GM18858 (cell line): ENCODE measurements around the gene STAT5B.
"Not testable (repeated sequence)": the region's sequence is repeated elsewhere in the genome, so short reads cannot be mapped to it uniquely, and the experiment has no call there.

Experiments used
- ATAC-seq: cut with Tn5 transposase; IDR thresholded peaks from one replicate; pipeline ENCODE4 v1.9.1; 2021; ENCODE audit not compliant: unreplicated experiment

STAT5B gene

DNA sequence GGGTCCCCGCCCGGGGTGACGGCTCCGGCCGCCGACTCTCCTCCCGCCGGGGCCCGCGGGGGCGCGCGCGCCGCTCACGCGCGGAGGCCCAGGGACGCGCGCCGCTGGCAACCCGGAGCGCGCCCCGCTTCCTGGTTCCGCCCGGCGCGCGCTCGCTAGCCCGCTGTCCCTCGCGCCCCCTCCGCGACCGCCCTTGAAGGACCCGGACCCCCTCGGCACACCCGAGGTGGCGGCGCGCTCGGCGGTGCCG, at the start of gene STAT5B:
STAT5B (minus strand) TSS at position 33 of the 250 bp plus-strand sequence. CDS start 44,264 bp downstream, outside the sequence.
- peak; percentile 53 for ATAC-seq

DNA sequence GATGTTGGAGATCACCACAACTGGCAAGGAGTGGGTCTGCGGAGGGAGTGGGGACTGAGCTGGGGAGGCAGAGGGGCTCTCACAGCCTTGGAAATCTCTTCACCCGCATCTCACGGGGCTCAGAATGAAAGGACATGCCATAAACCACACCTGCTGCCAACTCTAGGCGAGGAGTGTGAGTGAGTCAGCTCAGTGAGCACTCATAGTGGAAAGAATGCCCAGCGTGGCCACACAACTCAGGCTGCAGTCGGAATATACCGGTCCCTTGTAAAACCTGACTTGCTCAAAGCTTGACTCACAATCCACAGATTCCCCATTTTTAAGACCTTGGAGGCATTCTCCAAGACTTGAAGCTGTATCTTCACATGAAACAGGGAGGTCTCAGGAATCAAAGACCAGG, 48.8 kb upstream of the STAT5B start:
- no peak for ATAC-seq

DNA sequence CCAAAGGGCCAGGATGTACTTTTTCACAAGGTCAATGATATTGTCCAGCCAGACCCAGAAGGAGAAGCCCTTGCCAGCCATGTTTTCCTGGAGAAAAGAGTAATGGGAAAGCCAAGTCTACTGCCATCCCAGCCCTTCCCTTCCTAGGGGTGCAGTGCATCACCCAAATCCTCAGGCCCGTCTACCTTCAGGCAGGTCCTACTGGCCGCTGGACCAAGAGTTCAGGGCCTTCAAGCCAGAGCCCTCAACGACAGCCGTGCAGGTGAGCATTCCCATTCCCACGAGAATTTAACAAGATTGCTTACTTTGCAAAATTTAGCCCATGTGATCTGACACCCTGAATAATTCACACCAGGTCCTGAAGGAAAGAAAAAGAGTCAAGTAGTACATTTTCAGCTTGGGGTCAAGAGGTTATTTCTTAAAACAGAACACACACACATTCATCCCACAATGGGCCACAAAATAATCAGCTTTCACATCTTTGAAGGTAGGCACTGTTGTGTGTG, 47.1 kb upstream of the STAT5B start:
- ATAC-seq: no peak

DNA sequence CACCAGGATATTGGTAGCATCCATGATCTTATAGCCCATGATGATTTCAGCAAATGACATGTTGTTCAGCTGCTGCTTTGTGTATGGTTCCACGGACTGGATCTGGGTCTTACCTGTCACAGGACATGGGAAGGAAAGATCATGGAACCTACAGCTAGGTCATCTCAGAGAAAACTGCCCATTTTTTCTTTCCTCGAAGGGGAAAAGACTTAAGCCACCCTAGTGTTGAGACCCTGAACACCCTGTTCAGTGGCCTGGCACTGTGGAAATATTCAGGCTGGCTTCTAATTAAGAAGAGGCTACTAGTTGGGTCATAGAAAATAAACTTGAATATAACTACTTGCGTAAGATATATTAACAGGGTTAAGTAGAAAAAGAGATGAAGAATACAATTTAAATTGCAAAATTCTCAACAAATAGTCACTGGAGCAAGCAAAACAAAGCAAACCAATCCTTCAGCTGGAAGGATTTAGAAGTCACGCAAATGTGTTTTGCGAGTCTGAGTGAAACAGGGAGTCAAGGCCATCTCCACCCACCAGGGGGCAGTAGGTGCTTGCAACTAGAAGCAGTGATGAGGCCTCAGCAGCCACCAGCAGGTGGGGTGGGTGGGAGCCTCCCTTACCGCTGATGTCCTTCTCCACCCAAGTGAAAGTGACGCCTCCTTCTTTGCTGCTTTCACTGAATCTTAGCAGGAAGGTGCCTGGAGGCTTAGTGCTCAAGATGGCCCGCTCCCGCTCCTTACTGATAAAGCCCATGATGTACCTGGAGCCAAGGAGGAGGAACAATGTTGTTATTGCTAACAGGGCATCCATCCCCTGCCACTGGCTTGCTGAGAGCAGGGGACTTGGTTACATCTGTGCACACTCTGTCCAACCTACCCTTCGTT, 46.4 kb upstream of the STAT5B start:
- ATAC-seq: no peak

DNA sequence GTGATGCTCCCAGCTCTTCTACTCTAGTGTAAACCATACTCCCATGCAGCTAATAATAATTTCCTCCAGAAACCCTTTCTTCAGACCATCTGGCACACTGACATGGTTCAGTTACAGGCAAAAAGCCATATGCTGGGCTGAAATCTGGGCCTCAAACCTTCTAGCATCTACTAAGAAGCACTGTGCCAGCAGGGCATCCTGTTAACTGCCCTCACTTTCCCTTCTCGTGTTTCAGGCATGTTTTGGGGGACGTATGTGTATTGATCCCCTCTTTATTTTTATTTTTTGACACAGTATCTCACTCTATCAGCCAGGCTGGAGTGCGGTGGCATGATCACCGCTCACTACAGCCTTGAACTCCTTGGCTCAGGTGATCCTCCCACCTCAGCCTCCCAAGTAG, 45.4 kb upstream of the STAT5B start:
- ATAC-seq: no peak

DNA sequence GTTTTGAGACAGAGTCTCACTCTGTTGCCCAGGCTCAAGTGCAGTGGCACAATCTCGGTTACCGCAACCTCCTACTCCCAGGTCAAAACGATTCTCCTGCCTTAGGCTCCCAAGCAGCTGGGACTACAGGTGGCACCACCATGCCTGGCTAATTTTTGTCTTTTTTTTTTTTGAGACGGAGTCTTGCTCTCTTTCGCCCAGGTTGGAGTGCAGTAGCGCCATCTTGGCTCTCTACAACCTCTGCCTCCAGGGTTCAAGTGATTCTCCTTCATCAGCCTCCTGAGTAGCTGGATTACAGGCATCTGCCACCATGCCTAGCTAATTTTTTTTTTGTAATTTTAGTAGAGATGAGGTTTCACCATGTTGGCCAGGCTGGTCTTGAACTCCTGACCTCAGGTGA, 41.8 kb upstream of the STAT5B start:
- ATAC-seq: not testable (repeated sequence)

DNA sequence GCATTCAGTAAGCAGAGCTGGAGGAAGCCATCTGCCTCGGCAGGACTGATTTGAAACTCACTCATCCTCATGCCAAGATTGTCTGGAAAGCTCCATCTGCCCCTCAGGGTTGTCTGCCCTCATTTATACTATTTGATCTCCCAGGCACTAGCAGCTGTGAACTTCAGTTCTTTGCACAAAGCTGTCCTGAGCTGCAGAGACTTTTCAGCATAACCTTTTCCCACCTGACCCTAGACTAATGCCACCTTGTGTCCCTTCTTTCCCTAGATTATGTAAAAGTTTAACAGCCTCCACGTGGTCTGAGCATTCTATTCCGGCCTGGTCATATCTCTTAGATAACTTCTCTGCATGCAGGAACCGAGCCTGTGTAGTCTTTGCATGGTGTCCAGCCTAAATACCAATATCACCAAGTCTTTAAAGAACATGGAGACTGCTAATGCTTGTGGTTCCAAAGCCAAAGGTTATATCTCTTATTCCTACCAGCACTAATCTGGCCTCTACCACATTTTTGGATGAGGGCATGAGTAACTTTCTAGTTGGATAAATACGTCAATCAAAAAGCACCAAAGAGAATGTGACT, 41.2 kb upstream of the STAT5B start:
- ATAC-seq: no peak

GRCh38 chr17:42316755-42317154, 40.6 kb upstream of the STAT5B start:
- no peak for ATAC-seq

- no peak for ATAC-seq
Measured at GRCh38 chr17:42315402-42316156, 39.4 kb upstream of the STAT5B start.

- ATAC-seq: no peak
Measured at GRCh38 chr17:42313773-42314566, 37.8 kb upstream of the STAT5B start.

GRCh38 chr17:42313389-42313772, 37.2 kb upstream of the STAT5B start:
- ATAC-seq: no peak

DNA sequence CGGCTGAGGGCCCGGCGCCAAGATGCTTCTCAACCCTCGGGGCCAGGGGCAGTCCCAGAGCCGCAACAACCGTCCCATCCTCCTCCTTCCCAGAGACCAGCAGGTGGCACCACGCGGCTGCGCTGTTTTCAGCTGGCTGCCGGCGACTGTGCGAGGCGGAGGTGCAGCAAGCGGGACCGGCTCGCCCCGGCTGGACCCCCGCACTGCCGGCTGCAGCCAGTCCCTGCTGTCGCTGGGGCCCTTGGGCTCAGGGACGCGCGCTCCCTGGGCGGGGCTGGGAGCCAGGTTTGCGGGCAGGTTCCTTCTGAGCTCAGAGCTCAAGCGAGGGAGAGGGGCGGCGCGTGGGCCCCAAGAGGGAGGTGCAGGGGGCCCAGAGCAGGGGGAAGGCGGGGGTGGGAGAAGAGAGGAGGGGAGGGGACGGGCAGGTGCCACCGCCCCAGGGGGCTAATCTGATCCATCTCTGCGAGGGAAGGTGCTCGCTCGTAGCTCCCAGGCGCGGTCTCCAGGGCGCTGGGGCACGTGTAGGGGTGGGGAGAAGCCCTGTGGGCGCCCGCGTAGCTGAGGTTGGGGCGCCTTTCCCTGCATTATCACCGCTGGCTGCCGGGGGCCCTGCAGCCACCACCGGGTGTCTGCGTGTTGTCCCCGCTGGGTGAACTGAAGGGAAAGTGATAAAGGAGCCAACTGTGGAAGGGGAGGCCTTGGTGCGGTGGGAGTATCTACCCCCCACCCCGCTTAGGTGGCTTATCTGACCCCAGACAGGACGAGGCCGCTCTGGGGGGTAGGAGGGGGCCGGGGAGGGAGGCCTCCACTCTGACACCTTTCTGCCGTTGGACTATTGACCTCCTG, 36.3 kb upstream of the STAT5B start:
- no peak for ATAC-seq

GRCh38 chr17:42312035-42312284, 35.8 kb upstream of the STAT5B start:
- ATAC-seq: no peak

DNA sequence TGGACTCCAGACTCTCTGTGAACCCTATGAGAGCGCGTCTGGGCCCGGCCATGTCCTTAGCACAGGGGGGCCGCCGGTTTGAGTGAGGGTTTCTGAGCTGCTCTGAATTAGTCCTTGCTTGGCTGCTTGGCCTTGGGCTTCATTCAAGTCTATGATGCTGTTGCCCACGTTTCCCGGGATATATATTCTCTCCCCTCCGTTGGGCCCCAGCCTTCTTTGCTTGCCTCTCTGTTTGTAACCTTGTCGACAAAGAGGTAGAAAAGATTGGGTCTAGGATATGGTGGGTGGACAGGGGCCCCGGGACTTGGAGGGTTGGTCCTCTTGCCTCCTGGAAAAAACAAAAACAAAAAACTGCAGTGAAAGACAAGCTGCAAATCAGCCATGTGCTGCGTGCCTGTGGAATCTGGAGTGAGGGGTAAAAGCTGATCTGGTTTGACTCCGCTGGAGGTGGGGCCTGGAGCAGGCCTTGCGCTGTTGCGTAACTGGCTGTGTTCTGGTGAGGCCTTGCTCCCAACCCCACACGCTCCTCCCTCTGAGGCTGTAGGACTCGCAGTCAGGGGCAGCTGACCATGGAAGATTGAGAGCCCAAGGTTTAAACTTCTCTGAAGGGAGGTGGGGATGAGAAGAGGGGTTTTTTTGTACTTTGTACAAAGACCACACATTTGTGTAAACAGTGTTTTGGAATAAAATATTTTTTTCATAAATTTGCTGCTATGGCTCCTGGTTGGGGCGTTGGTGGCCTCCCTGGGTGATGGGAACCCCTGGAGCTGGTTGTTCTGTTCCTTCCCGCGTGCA, 35.2 kb upstream of the STAT5B start:
- ATAC-seq: no peak

DNA sequence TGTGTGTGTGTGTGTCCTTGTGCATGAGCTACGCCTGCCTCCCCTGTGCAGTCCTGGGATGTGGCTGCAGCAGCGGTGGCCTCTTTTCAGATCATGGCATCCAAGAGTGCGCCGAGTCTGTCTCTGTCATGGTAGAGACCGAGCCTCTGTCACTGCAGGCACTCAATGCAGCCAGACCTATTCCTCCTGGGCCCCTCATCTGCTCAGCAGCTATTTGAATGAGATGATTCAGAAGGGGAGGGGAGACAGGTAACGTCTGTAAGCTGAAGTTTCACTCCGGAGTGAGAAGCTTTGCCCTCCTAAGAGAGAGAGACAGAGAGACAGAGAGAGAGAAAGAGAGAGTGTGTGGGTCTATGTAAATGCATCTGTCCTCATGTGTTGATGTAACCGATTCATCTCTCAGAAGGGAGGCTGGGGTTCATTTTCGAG, 34.6 kb upstream of the STAT5B start:
- ATAC-seq: no peak

DNA sequence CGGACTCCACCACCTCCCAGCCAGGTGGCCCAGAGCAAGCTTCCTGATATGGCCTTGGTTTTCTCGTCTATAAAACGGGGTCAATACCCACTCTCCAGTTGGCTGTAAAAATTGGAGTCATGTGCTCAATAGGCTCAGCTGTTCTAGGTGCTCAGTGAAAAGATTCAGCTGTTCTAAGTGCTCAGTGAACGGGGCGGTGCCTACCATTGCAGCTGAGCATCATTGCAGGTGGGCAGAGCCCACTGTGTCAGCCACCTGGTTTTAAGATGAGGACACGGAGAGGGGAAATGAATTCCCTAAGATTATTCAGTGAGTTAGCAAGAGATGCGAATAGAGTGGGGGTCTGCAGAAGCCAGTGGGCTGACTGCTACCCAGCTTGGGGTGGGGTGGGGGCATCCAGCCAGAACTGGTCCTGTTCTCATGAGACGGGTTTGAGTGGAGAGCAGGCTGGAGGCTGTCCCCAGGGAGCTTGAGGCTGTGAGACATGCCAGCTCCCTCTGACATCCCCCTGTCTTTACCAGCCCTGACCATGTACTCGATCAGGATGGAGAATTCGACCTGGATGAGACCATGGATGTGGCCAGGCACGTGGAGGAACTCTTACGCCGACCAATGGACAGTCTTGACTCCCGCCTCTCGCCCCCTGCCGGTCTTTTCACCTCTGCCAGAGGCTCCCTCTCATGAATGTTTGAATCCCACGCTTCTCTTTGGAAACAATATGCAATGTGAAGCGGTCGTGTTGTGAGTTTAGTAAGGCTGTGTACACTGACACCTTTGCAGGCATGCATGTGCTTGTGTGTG, 34.0 kb upstream of the STAT5B start:
- ATAC-seq: no peak

- ATAC-seq: no peak
Measured at GRCh38 chr17:42309142-42309541, 33.0 kb upstream of the STAT5B start.

GRCh38 chr17:42308446-42308845, 32.3 kb upstream of the STAT5B start:
- no peak for ATAC-seq

DNA sequence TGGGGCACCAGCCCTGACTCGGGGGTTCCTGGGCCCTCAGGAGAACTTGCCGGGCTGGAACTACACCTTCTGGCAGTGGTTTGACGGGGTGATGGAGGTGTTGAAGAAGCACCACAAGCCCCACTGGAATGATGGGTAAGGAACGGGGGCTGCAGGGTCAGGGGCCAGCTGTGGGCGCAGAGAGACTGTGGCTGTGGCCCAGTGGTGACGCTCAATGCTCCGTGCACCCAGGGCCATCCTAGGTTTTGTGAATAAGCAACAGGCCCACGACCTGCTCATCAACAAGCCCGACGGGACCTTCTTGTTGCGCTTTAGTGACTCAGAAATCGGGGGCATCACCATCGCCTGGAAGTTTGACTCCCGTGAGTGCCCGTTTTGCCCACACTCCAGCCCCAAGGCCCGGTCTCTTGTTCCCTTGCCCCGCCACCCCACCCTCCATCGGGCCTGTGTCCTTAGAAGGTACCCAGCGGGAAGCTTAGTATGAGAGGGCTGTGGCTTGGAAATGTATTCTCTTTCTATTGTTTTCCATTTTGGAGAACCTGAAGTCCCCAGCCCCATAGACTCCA, 31.3 kb upstream of the STAT5B start:
- ATAC-seq: no peak
